ENCODE measurements around the gene OBSL1.

OBSL1 gene

DNA sequence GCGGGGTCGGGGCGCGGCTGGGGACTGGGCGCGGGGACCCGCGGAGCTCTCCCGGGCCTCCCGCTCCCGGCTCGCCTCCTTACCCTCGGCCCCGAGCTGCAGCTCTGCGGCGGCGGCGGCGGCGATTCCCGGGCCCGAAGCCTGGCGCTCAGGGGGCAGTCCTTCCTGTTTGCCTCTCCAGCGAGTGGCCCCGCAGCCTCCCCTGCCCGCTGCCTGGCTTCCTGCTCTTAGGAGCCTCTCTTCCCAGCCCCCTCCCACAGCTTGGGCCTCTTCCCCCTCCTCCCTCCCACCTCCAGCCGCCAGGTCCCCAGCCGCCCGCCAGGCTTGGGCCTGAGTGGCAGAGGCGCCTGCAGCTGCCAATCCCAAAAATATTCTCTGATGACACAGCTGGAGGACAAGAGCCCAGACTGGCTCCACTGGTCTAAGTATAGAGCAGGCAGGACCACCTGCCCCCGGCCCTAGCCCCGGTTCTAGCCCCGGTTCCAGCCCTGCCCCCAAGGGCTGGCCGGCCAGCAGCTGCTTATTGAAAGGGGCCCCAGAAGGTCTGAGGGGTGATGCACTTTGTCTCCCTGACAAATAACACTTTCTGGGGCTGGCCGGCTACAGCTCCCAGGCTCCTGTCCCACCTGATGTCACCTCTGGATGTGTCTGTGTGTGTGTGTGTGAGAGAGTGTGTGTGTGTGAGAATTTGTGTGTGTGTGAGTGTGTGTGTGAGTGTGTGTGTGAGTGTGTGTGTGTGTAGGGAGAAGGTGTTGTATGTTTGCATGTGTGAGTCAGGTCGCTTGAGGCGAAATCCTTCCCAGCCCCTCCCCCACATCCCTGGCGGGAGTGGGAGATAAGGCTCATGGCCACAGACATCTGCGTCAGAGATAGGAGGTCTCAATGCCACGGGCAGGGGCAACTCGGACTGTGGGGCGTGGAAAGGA lies at the start of gene OBSL1:
TSS of gene OBSL1 (minus strand) at position 229 of the 926 bp plus-strand sequence. CDS start 307 bp downstream, outside the sequence.
- DNase-seq (ENCODE audit: low read depth) = peak; percentile 70

DNA sequence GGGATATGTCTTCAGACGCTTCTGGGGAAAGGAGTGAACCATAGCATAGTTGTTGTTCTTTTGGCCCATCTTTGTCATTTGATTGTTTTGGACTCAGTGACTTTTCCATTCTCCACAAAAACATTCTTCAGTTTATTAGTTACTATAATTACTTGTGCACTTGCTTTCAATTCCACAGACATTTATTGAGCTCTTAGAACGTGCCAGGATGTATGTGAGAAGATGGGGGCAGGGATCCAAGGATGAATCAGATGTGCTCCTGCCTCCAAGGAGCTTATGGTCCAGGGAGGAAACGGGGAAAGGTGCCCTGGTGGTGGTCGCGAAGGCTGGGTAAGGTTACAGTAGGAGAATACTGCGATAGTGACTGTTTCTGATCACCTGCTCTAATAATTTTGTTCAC lies 49.2 kb upstream of the OBSL1 start:
- DNase-seq (ENCODE audit: low read depth) = no peak

DNA sequence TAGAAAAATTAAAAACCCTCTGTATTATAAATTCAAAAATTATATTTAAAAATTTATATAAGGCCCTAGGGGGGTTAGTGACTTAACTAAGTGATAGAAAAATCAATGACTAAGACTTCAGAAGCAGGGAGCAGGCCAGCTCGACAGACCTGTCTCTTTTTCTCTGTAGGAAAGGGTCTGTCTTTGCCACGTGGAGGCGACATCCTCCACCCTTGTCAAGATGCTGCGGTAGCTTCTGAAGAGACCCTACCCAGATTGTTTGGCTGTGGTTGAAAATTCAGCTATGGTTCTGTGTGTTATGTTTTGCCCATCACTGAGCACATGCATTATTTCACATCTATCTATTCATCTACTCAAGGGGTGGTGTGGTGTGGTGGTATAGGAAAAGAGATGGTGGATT lies 47.9 kb upstream of the OBSL1 start:
- no peak for DNase-seq (ENCODE audit: low read depth)

- no peak for DNase-seq (ENCODE audit: low read depth)
These were observed 47.4 kb upstream of the OBSL1 start for GRCh38 chr2:219618733-219619122.

GRCh38 chr2:219616550-219616949 lies 45.2 kb upstream of the OBSL1 start:
- DNase-seq (ENCODE audit: low read depth) = no peak

DNA sequence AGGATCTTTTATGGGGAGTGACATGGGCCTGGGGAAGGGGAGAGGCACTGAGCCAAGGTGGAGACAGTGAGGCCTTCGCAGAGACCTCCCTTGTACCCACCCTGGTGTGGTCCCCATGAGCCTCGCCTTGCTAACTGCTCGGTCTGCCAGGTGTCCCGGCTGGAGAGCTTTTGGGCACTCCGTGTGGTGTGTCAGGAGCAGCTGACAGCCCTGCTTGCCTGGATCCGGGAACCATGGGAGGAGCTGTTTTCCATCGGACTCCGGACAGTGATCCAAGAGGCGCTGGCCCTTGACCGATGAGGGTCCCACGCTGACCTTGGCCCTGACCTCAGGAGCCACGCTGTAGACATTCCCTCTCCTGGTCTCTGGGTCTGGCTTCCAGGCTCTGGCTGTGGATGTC lies 44.6 kb upstream of the OBSL1 start:
- DNase-seq (ENCODE audit: low read depth) = no peak

- DNase-seq (ENCODE audit: low read depth) = no peak
These were observed 43.7 kb upstream of the OBSL1 start for GRCh38 chr2:219615036-219615435.

- no peak for DNase-seq (ENCODE audit: low read depth)
These were observed 42.9 kb upstream of the OBSL1 start for GRCh38 chr2:219614076-219614860.

GRCh38 chr2:219613461-219614070 lies 42.2 kb upstream of the OBSL1 start:
- no peak for DNase-seq (ENCODE audit: low read depth)

DNA sequence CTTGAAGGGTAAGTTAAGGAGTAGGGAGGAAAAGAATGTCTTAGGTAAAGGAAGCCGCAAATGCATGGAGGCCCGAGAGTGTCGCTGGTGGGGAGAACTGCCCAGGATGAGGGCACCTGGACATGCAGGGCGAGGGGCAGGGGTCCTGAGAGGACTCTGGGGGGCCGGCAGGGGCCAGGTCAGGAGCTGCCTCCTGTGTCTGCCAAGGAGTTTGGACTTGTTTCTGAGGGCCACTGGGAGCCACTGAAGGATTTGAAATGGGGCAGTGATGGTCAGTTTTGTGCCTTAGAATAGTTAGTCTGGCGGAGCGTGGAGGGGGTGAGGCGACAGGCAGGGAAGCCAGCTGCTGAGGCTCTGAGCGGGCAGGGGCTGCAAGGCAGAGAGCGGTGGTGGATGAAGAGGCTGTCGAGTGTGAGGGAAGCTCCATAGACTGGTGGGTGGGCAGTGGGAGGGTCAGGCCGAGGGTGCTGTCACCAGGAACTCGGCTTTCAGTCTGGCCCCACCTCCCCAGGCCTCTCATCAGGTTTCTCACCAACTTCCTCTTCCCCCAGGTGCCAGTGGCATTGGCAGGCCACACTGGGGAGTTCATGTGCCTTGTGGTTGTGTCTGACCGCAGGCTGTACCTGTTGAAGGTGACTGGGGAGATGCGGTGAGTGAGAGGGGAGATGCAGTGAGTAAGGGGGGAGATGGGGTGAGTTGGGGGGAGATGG lies 41.4 kb upstream of the OBSL1 start:
- no peak for DNase-seq (ENCODE audit: low read depth)

DNA sequence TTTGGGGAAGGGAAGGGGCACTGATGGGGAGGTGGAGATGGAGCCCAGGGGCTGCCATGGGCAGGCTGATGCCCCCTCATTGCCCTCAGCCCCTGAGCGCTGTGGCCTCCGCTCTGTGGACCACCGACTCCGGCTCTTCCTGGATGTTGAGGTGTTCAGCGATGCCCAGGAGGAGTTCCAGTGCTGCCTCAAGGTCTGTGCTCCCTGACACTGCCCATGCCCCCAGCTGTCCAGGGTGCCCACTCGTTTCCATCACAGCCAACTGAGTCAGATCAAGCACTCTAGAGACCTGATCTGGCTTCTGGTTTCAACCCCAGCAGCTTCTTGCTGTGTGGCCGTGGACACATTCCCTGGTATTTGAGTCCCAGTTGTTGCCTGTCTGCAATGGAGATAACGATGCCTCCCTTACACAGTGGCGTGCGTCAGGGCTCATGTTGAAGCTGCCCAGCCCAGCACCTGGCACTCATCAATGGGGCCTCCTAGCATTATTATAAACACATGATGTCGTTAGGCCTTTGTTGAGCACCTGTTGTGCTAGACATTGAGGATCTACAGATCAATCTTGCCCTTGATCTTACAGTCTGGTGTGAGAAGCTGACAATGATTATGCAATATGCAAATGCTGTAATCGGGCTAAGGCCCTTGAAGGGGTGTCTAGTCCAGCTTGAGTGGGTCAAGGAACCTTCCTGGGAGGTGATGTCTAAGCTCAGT lies 40.7 kb upstream of the OBSL1 start:
- DNase-seq (ENCODE audit: low read depth) = no peak

- DNase-seq (ENCODE audit: low read depth) = no peak
These were observed 40.0 kb upstream of the OBSL1 start for GRCh38 chr2:219611306-219611705.

- no peak for DNase-seq (ENCODE audit: low read depth)
These were observed 37.9 kb upstream of the OBSL1 start for GRCh38 chr2:219609149-219609750.

DNA sequence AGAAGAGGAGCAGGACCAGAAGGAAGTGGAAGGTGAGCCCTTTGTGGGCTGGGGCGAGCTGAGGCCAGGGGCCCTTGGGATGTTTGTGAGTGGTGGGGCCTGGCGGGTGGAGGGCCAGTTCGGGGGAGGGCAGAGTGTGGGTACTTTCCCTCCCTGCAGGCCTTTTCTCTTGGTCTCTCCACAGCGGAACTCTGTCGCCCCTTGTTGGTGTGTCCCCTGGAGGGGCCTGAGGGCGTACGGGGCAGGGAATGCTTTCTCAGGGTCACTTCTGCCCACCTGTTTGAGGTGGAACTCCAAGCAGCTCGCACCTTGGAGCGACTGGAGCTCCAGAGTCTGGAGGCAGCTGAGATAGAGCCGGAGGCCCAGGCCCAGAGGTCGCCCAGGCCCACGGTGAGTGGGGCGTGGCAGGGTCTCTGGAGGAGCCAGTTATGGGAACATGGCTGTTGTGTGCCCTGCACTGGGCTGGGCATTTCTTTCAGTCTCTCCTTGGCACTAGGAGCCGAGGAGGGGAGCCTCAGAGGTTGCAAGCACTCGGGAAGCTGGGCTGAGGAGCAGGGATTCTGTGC lies 37.1 kb upstream of the OBSL1 start:
- no peak for DNase-seq (ENCODE audit: low read depth)

- DNase-seq (ENCODE audit: low read depth) = no peak
These were observed 36.6 kb upstream of the OBSL1 start for GRCh38 chr2:219607931-219608330.

GRCh38 chr2:219605607-219605954 lies 34.2 kb upstream of the OBSL1 start:
- DNase-seq (ENCODE audit: low read depth) = no peak

DNA sequence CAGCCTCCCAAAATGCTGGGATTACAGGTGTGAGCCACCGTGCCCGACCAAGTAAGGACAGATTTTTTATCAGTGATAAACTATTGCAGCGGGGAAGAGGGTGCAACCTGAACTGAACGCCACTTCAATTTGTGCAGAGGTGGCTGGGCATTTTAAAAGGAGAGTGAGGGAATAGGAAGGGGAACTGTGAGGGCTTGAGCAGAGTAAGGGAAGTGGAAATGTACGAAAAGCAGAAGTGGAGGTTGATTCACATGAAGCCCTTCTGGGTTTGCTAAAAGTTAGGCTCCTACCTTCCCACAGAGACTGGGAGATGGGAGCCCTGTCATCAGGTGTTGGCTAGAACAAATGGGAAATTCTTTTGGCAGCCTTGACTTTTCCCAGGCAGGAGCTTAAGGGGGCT lies 32.4 kb upstream of the OBSL1 start:
- DNase-seq (ENCODE audit: low read depth) = no peak

- no peak for DNase-seq (ENCODE audit: low read depth)
These were observed 27.2 kb upstream of the OBSL1 start for GRCh38 chr2:219598308-219599078.

GRCh38 chr2:219597552-219598307 lies 26.4 kb upstream of the OBSL1 start, which contains the start of gene STK11IP:
Gene STK11IP (plus strand): TSS chr2:219597857. CDS start chr2:219598120, 263 bp downstream.
- peak; percentile 97 for DNase-seq (ENCODE audit: low read depth)
